ENCODE measurements around the gene ATP5MC2. TPM values are rescaled to one million over a fixed set of nuclear protein-coding genes. Genes with fewer than 3 reads are reported as not detected.
"Not testable (repeated sequence)": the region's sequence is repeated elsewhere in the genome, so short reads cannot be mapped to it uniquely, and the experiment has no call there.

Gene ATP5MC2
- total and polyA plus RNA-seq, 9 of the 15 experiments (the other 6 are each of a cell fraction or from before 2014, with no cell fraction given), result 314 to 1,208 (median 468) TPM

- FAIRE-seq (no peak), ATAC-seq (no peak), DNase-seq (ENCODE audit: extremely low read depth in 1 of 4, low spot score in 3 of 4) (no peak)
- Histone ChIP-seq H4K20me1 (replicated peaks; ENCODE audit: control insufficient read depth, insufficient read depth, low read length) (no peaks in the 10 kb centered on the region), H3K4me3 (no peak overlapping the region), H3K4me1 (replicated peaks in 1 of 2; ENCODE audit: control insufficient read depth in 2 of 2, insufficient read depth in 2 of 2, low read length in 2 of 2) (no peaks in the 10 kb centered on the region; a peak in 1 of 5 replicates), H3K36me3 (ENCODE audit: control insufficient read depth, insufficient read depth, low read length) (no peaks in the 10 kb centered on the region), H3K27me3 (ENCODE audit: control insufficient read depth in 2 of 2, insufficient read depth in 2 of 2, low read length in 2 of 2) (peaks cover 2 to 4% of the 10 kb centered on the region in 2 experiments; a peak in 3 of 5 replicates), H3K79me2 (ENCODE audit: control insufficient read depth, insufficient read depth, low read length) (no peaks in the 10 kb centered on the region), H3K9ac (ENCODE audit: insufficient read depth in 1 of 2, low read depth in 2 of 2, low read length in 2 of 2) (no peak overlapping the region), H3K27ac (ENCODE audit: extremely low read depth, low read depth, low read length) (no peak overlapping the region), H3K9me3 (replicated peaks; ENCODE audit: control insufficient read depth, insufficient read depth, low read depth, low read length) (no peaks in the 10 kb centered on the region), H2AFZ (ENCODE audit: low read depth, low read length) (no peak overlapping the region), H3K9me1 (ENCODE audit: control insufficient read depth, insufficient read depth, low read length) (no peaks in the 10 kb centered on the region), H3K4me2 (ENCODE audit: insufficient read depth, low read length) (no peak overlapping the region)
- 50% methylated on average over 2 of the region's 2 CpGs for WGBS (ENCODE audit: insufficient coverage, low coverage, missing lambda C conversion rate)
- intact Hi-C loops (cut with micrococcal nuclease) (no loop called here), in situ Hi-C loops (cut with MboI) (no loop called here)
- BruUV-seq (replicated peaks), result no TSS peak
- TF ChIP-seq ATF4 (CRISPR knock-in tag; IDR thresholded peaks at IDR 0.05) (no peak), BRD9 (IDR thresholded peaks at IDR 0.05; ENCODE audit: low read depth, partially characterized antibody) (no peak), ZNF143 (CRISPR knock-in tag; IDR thresholded peaks at IDR 0.05) (no peak), SREBF2 (CRISPR knock-in tag; IDR thresholded peaks at IDR 0.05) (no peak), ZNF217 (CRISPR knock-in tag; IDR thresholded peaks at IDR 0.05) (no peak), FOXJ3 (CRISPR knock-in tag; IDR thresholded peaks at IDR 0.05) (no peak), NFXL1 (CRISPR knock-in tag; IDR thresholded peaks at IDR 0.05) (no peak), BCOR (IDR thresholded peaks at IDR 0.05) (no peak), STAT5A (IDR thresholded peaks at IDR 0.05; ENCODE audit: borderline replicate concordance, low read length) (no peak), EWSR1 (IDR thresholded peaks at IDR 0.05; ENCODE audit: borderline replicate concordance, low read depth, partially characterized antibody) (no peak)
- TF ChIP-seq, protein P1, sequence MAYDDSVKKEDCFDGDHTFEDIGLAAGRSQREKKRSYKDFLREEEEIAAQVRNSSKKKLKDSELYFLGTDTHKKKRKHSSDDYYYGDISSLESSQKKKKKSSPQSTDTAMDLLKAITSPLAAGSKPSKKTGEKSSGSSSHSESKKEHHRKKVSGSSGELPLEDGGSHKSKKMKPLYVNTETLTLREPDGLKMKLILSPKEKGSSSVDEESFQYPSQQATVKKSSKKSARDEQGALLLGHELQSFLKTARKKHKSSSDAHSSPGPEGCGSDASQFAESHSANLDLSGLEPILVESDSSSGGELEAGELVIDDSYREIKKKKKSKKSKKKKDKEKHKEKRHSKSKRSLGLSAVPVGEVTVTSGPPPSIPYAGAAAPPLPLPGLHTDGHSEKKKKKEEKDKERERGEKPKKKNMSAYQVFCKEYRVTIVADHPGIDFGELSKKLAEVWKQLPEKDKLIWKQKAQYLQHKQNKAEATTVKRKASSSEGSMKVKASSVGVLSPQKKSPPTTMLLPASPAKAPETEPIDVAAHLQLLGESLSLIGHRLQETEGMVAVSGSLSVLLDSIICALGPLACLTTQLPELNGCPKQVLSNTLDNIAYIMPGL (CRISPR knock-in tag; IDR thresholded peaks at IDR 0.05), result no peak
- TF ChIP-seq, protein P2, sequence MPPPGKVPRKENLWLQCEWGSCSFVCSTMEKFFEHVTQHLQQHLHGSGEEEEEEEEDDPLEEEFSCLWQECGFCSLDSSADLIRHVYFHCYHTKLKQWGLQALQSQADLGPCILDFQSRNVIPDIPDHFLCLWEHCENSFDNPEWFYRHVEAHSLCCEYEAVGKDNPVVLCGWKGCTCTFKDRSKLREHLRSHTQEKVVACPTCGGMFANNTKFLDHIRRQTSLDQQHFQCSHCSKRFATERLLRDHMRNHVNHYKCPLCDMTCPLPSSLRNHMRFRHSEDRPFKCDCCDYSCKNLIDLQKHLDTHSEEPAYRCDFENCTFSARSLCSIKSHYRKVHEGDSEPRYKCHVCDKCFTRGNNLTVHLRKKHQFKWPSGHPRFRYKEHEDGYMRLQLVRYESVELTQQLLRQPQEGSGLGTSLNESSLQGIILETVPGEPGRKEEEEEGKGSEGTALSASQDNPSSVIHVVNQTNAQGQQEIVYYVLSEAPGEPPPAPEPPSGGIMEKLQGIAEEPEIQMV (tag; conservative IDR thresholded peaks at IDR 0.05; ENCODE audit: low read depth), result no peak
- ChIA-PET POLR2A (no interaction called here), CTCF (ENCODE audit: low intra/inter-chr PET ratio) (no interaction called here)
Measured at GRCh38 chr12:53683494-53683893, 7.6 kb upstream of the ATP5MC2 start.

DNA sequence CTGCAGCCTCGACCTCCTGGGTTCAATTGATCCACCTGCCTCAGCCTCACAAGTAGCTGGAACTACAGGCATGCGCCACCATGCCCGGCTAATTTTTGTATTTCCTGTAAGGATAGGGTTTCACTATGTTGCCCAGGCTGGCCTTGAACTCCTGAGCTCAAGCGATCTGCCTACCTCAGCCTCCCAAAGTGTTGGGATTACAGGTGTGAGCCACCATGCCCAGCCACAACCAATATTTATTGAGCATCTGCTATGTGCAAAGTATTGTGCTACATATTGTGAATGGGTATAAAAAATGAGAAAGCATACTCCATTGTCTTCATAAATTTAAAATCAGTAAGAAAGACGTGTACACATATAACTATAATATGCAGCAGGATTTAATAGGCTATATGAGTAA, 4.2 kb upstream of the ATP5MC2 start:
- H3K4me1 ChIP-seq (replicated peaks in 1 of 2; ENCODE audit: control insufficient read depth in 2 of 2, insufficient read depth in 2 of 2, low read length in 2 of 2); BruUV-seq (replicated peaks); H2AFZ ChIP-seq (ENCODE audit: low read depth, low read length); H3K9me1 ChIP-seq (ENCODE audit: control insufficient read depth, insufficient read depth, low read length); H3K9ac ChIP-seq (ENCODE audit: insufficient read depth in 1 of 2, low read depth in 2 of 2, low read length in 2 of 2); intact Hi-C loops (cut with micrococcal nuclease); H3K4me2 ChIP-seq (ENCODE audit: insufficient read depth, low read length); H3K36me3 ChIP-seq (ENCODE audit: control insufficient read depth, insufficient read depth, low read length); DNase-seq (ENCODE audit: extremely low read depth in 1 of 4, low spot score in 3 of 4); H3K79me2 ChIP-seq (ENCODE audit: control insufficient read depth, insufficient read depth, low read length); H3K9me3 ChIP-seq (replicated peaks; ENCODE audit: control insufficient read depth, insufficient read depth, low read depth, low read length); CTCF ChIA-PET (ENCODE audit: low intra/inter-chr PET ratio); ATAC-seq; H4K20me1 ChIP-seq (replicated peaks; ENCODE audit: control insufficient read depth, insufficient read depth, low read length); H3K27ac ChIP-seq (ENCODE audit: extremely low read depth, low read depth, low read length); in situ Hi-C loops (cut with MboI); H3K4me3 ChIP-seq; H3K27me3 ChIP-seq (ENCODE audit: control insufficient read depth in 2 of 2, insufficient read depth in 2 of 2, low read length in 2 of 2): not testable (repeated sequence)
- FAIRE-seq, result peak; percentile 51
- WGBS (ENCODE audit: insufficient coverage, low coverage, missing lambda C conversion rate), result 11% methylated on average over 5 of the region's 5 CpGs
- POLR2A ChIA-PET, result interaction anchor here (1.1 kb wide), 1 partner anchor 8 kb away, joined by 3 read pairs; no protein-coding TSS in a partner anchor

All from K562 (cell line).